ENCODE measurements around the gene SCAMP2. TPM values are rescaled to one million over a fixed set of nuclear protein-coding genes. Genes with fewer than 3 reads are reported as not detected.
A peak's percentile ranks its signal among the peaks of the same experiment; 100 is the strongest.
"Not testable (repeated sequence)": the region's sequence is repeated elsewhere in the genome, so short reads cannot be mapped to it uniquely, and the experiment has no call there.

Gene SCAMP2, protein sequence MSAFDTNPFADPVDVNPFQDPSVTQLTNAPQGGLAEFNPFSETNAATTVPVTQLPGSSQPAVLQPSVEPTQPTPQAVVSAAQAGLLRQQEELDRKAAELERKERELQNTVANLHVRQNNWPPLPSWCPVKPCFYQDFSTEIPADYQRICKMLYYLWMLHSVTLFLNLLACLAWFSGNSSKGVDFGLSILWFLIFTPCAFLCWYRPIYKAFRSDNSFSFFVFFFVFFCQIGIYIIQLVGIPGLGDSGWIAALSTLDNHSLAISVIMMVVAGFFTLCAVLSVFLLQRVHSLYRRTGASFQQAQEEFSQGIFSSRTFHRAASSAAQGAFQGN
- total RNA-seq: 93.4 and 107 TPM in 2 replicates

DNA sequence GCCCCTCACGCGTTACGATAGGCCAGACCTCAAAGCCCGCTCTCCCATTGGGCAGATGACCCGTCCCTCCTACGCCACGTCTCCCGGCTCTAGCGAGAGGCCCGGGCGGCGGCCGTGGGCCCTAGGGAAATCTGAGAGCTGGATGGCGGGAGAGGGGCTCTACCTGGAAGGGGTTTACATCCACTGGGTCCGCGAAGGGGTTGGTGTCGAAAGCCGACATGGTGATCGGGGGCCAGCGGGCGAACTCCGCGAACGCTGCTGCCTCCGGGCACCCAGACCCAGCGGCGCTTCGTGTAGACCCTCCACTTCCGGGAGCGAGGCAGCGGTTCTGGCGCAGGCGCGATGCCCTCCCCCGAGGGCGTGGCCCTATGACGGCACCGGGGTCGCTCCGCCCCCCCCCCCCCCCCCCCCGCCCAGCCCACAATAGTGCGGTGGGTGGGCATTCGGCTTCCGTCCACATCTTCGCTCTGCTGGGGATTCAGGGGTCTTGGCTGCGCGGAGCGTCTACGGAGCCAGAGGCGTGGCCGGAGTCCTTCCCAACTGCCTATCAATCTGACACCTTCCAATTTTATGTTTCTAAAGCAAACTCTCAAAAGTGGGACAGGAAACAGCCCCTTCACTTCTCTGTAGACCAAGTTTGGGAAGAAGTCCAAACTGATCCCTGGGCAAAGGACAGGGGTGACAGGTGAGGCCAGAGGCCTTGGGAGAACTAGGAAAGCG is at the start of gene SCAMP2:
Gene SCAMP2 (minus strand): TSS at position 330 of the 720 bp plus-strand sequence. CDS start 110 bp downstream, at position 220.
- no peaks in the 10 kb centered on the region for H3K36me3 ChIP-seq (ENCODE audit: control insufficient read depth, insufficient read depth, low read length)
- peak; percentile 82 for DNase-seq (ENCODE audit: low read depth)
- no peaks in the 10 kb centered on the region for H3K27me3 ChIP-seq (ENCODE audit: control insufficient read depth, insufficient read depth, low read length)
- H3K4me3 ChIP-seq (ENCODE audit: low read depth, low read length): peak within 1 kb of the TSS; percentile 88
- TF ChIP-seq, protein P1, sequence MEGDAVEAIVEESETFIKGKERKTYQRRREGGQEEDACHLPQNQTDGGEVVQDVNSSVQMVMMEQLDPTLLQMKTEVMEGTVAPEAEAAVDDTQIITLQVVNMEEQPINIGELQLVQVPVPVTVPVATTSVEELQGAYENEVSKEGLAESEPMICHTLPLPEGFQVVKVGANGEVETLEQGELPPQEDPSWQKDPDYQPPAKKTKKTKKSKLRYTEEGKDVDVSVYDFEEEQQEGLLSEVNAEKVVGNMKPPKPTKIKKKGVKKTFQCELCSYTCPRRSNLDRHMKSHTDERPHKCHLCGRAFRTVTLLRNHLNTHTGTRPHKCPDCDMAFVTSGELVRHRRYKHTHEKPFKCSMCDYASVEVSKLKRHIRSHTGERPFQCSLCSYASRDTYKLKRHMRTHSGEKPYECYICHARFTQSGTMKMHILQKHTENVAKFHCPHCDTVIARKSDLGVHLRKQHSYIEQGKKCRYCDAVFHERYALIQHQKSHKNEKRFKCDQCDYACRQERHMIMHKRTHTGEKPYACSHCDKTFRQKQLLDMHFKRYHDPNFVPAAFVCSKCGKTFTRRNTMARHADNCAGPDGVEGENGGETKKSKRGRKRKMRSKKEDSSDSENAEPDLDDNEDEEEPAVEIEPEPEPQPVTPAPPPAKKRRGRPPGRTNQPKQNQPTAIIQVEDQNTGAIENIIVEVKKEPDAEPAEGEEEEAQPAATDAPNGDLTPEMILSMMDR (IDR thresholded peaks at IDR 0.05; ENCODE audit: insufficient read depth, low read length, poor library complexity, severe bottlenecking): no peak

DNA sequence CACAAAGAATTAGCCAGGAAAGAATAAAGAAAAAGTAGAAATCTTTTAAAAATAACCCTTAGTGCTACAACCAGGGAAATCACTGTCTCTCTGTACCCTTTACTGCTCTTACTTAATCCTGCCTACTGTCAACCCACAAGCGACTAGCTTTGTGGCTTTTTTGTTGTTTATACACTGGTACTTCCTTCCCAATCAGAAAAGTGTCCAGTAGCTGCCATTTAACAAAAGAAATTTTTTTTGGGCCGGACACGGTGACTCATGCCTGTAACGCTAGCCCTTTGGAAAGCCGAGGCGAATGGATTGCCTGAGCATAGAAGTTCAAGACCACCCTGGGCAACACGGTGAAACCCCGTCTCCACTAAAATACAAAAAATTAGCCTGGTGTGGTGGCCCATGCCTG is 47.3 kb upstream of the SCAMP2 start:
- TF ChIP-seq, protein P1 (IDR thresholded peaks at IDR 0.05; ENCODE audit: insufficient read depth, low read length, poor library complexity, severe bottlenecking): no peak
- DNase-seq (ENCODE audit: low read depth): no peak
- Histone ChIP-seq H3K4me3 (ENCODE audit: low read depth, low read length) (no peak overlapping the region), H3K36me3 (ENCODE audit: control insufficient read depth, insufficient read depth, low read length) (no peaks in the 10 kb centered on the region), H3K27me3 (ENCODE audit: control insufficient read depth, insufficient read depth, low read length) (no peaks in the 10 kb centered on the region)

DNA sequence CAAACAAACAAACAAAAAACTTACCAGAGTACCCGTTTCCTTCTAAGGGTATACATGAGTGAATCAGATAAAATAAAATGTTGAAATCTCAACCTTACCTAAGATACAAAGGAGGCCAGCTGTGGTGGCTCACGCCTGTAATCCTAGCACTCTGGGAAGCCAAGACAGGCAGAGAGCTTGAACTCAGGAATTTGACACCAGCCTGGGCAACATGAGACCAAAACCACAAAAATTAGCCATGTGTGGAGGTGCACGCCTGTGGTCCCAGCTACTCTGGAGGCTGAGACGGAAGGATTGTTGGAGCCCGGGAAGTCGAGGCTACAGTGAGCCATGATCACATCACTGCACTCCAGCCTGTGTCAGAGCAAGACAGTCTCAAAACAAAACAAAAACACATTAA is 44.5 kb upstream of the SCAMP2 start:
- no peaks in the 10 kb centered on the region for H3K27me3 ChIP-seq (ENCODE audit: control insufficient read depth, insufficient read depth, low read length)
- no peak for DNase-seq (ENCODE audit: low read depth)
- H3K36me3 ChIP-seq (ENCODE audit: control insufficient read depth, insufficient read depth, low read length): no peaks in the 10 kb centered on the region
- TF ChIP-seq, protein P1 (IDR thresholded peaks at IDR 0.05; ENCODE audit: insufficient read depth, low read length, poor library complexity, severe bottlenecking): no peak
- H3K4me3 ChIP-seq (ENCODE audit: low read depth, low read length): no peak overlapping the region

DNA sequence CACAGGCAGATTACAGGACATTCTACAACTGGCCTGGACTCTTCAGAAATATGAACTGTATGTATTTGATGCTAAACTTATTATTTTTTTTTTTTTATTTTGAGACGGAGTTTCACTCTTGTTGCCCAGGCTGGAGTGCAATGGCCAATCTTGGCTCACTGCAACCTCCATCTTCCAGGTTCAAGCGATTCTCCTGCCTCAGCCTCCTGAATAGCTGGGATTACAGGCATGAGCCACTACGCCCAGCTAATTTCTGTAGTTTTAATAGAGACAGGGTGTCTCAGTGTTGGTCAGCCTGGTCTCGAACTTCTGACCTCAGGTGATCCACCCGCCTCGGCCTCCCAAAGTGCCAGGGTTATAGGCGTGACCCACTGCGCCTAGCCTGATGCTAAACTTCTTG is 40.6 kb upstream of the SCAMP2 start:
- H3K36me3 ChIP-seq (ENCODE audit: control insufficient read depth, insufficient read depth, low read length); H3K4me3 ChIP-seq (ENCODE audit: low read depth, low read length); DNase-seq (ENCODE audit: low read depth): not testable (repeated sequence)

DNA sequence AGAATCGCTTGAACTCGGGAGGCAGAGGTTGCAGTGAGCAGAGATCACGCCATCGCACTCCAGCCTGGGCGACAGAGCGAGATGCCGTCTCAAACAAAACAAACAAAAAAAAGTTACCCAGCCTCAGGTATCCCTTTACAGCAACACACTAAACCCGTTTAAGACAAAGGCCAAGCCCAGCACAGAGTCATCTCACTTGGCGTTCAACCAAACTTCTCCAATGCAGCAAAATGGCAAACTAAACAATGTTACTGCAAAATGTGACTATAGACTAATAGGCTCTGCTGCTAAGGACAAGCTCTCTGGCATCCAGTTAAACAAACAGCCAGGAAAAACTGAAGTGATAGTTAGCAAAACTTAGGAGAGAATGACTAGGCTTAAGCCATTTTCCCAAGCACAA is 39.9 kb upstream of the SCAMP2 start:
- DNase-seq (ENCODE audit: low read depth): no peak
- Histone ChIP-seq H3K27me3 (ENCODE audit: control insufficient read depth, insufficient read depth, low read length) (no peaks in the 10 kb centered on the region), H3K4me3 (ENCODE audit: low read depth, low read length) (no peak overlapping the region), H3K36me3 (ENCODE audit: control insufficient read depth, insufficient read depth, low read length) (no peaks in the 10 kb centered on the region)
- TF ChIP-seq, protein P1 (IDR thresholded peaks at IDR 0.05; ENCODE audit: insufficient read depth, low read length, poor library complexity, severe bottlenecking): no peak

More for the DNA sequence above, 40.6 kb upstream of the SCAMP2 start:
- not testable (repeated sequence) for H3K27me3 ChIP-seq (ENCODE audit: control insufficient read depth, insufficient read depth, low read length)

DNA sequence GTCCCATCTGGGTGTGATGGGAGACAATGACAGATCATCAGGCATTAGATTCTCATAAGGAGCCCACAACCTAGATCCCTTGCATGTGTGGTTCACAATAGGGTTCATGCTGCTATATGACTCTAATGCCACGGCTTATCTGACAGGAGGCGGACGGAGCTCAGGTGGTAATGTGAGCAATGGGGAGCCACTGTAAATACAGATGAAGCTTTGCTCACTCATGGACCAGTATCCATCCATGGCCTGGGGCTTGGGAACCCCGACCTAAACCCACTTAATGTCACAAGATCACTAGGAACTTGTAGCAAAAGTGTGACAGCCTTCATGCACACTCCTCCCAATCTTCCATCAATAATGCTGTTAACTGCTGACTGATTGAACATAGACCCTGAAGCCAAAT is 35.5 kb upstream of the SCAMP2 start:
- no peaks in the 10 kb centered on the region for H3K27me3 ChIP-seq (ENCODE audit: control insufficient read depth, insufficient read depth, low read length)

More for the DNA sequence above, 35.5 kb upstream of the SCAMP2 start:
- DNase-seq (ENCODE audit: low read depth): no peak
- Histone ChIP-seq H3K36me3 (ENCODE audit: control insufficient read depth, insufficient read depth, low read length) (no peaks in the 10 kb centered on the region), H3K4me3 (ENCODE audit: low read depth, low read length) (no peak overlapping the region)
- TF ChIP-seq, protein P1 (IDR thresholded peaks at IDR 0.05; ENCODE audit: insufficient read depth, low read length, poor library complexity, severe bottlenecking): no peak

Data from kidney epithelial cell (primary cell).